Panc1 (cell line): ENCODE data around the gene GSC2. TPM values are rescaled to one million over a fixed set of nuclear protein-coding genes. Genes with fewer than 3 reads are reported as not detected.

ENCODE experiments used
- ATAC-seq: fragments of 200-7000 bp; cut with Tn5 transposase; 2 replicates; pipeline ENCODE4 v1.9.1; 2020; ENCODE audit warnings: mild to moderate bottlenecking, moderate library complexity
- BruUV-seq: library from RNA; stranded (reverse); fragments of 400-500 nt; replicated peaks from 2 replicates; lab custom pipeline; 2021; lab: Mats Ljungman, UMichigan
- CTCF ChIA-PET: fragments of 300-600 bp; sonication (Branson Sonifier 250); formaldehyde crosslinking; loops from one replicate; lab custom pipeline; 2022; ENCODE audit warnings: antibody characterized with exemption; lab: Charles Lee
- POLR2A ChIA-PET: fragments of 300-600 bp; sonication (Branson Sonifier 250); formaldehyde crosslinking; loops from one replicate; lab custom pipeline; 2022; ENCODE audit warnings: antibody characterized with exemption; lab: Charles Lee
- DNase-seq: peaks from one replicate; pipeline ENCODE4 v3.0.0-alpha.2; 2010; ENCODE audit warnings: low read depth, low spot score
- H3K27ac ChIP-seq: 2 replicates; pipeline ENCODE4 v1.5.1; 2011; ENCODE audit warnings: mild to moderate bottlenecking, low read length, inconsistent platforms
- H3K27me3 ChIP-seq: fragments of 200-500 bp; sonication (Bioruptor generic); 2 replicates; pipeline ENCODE4 v1.6.0; 2014; ENCODE audit warnings: low read length, inconsistent platforms; ENCODE audit not compliant: control insufficient read depth, insufficient read depth
- H3K36me3 ChIP-seq: fragments of 200-500 bp; sonication (Bioruptor generic); 2 replicates; pipeline ENCODE4 v1.5.1; 2014; ENCODE audit warnings: inconsistent platforms, mild to moderate bottlenecking, low read length, moderate library complexity; ENCODE audit not compliant: control insufficient read depth, insufficient read depth
- H3K4me1 ChIP-seq: 2 replicates; pipeline ENCODE4 v1.5.1; 2011; ENCODE audit warnings: inconsistent platforms, mild to moderate bottlenecking, low read length, moderate library complexity; ENCODE audit not compliant: control insufficient read depth, insufficient read depth
- H3K4me3 ChIP-seq, 2 experiments: 2 replicates each; pipeline ENCODE4 v1.5.1; 2011 to 2012; ENCODE audit warnings: low read depth in 2 of 2, low read length in 2 of 2, mild to moderate bottlenecking in 2 of 2, inconsistent platforms in 1 of 2, moderate library complexity in 1 of 2
- H3K9me3 ChIP-seq: fragments of 200-500 bp; sonication (Bioruptor generic); 2 replicates; pipeline ENCODE4 v1.5.1; 2014; ENCODE audit warnings: low read depth, mild to moderate bottlenecking, inconsistent platforms, low read length, moderate library complexity; ENCODE audit not compliant: control insufficient read depth, insufficient read depth
- POLR2AphosphoS5 ChIP-seq: IDR thresholded peaks from 2 replicates; pipeline ENCODE4 v1.6.1; 2012; ENCODE audit warnings: mild to moderate bottlenecking, low read depth, low read length, moderate library complexity
- SIN3A ChIP-seq: IDR thresholded peaks from 2 replicates; pipeline ENCODE4 v1.6.1; 2012; ENCODE audit warnings: low read depth, mild to moderate bottlenecking, low read length, moderate library complexity, borderline replicate concordance; ENCODE audit not compliant: insufficient read depth
- TCF7L2 ChIP-seq: IDR thresholded peaks from 2 replicates; pipeline ENCODE4 v1.6.1; 2011; ENCODE audit warnings: mild to moderate bottlenecking, low read depth, low read length, inconsistent platforms
- in situ Hi-C: cut with HindIII; loops from 2 replicates; pipeline ENCODE4 v1.10.0; 2016; ENCODE audit warnings: low sequenced_read_pairs, low pct_unique_long_range_greater_than_20kb
- intact Hi-C: fragments of 100-400 bp; cut with micrococcal nuclease; formaldehyde crosslinking; loops from one replicate; pipeline ENCODE4 v1.10.0; 2022; ENCODE audit not compliant: unreplicated experiment
- total RNA-seq: library from RNA; stranded (reverse); gene quantifications from one replicate; pipeline ENCODE4 v1.2.1, GENCODE V29; 2021; ENCODE audit not compliant: unreplicated experiment
- TF ChIP-seq, protein P1 (sequence below), 2 experiments: IDR thresholded peaks; 2 replicates each; pipeline ENCODE4 v1.6.1; 2011 to 2012; ENCODE audit warnings: low read depth in 2 of 2, control low read depth in 1 of 2, low read length in 1 of 2, mild to moderate bottlenecking in 1 of 2, moderate library complexity in 1 of 2; ENCODE audit not compliant: insufficient read depth in 1 of 2
- TF ChIP-seq, protein P2 (sequence below): fragments of 450-650 bp; IDR thresholded peaks from 2 replicates; pipeline ENCODE4 v1.5.1; 2017; ENCODE audit warnings: mild to moderate bottlenecking

GSC2 gene
- total RNA-seq, 1 experiment from 2014 or later, result 0.23 TPM

DNA sequence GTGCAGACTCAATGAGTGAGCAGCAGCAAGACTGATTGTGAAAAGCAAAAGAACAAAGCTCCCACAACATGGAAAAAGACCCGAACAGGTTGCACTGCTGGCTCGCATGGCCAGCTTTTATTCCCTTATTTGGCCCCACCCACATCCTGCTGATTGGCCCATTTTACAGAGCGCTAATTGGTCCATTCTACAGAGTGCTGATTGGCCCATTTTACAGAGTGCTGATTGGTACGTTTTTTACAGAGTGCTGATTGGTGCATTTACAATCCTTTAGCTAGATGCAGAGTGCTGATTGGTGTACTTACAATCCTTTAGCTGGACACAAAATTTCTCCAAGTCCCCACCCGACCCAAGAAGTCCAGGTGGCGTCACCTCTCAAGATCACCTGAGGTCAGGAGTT lies 43.8 kb upstream of the GSC2 start:
- H3K9me3 ChIP-seq, result no peaks in the 10 kb centered on the region
- ChIA-PET POLR2A (no interaction called here), CTCF (no interaction called here)
- ATAC-seq (no peak), DNase-seq (no peak)
- H3K27me3 ChIP-seq, result no peaks in the 10 kb centered on the region
- TF ChIP-seq, protein P1, sequence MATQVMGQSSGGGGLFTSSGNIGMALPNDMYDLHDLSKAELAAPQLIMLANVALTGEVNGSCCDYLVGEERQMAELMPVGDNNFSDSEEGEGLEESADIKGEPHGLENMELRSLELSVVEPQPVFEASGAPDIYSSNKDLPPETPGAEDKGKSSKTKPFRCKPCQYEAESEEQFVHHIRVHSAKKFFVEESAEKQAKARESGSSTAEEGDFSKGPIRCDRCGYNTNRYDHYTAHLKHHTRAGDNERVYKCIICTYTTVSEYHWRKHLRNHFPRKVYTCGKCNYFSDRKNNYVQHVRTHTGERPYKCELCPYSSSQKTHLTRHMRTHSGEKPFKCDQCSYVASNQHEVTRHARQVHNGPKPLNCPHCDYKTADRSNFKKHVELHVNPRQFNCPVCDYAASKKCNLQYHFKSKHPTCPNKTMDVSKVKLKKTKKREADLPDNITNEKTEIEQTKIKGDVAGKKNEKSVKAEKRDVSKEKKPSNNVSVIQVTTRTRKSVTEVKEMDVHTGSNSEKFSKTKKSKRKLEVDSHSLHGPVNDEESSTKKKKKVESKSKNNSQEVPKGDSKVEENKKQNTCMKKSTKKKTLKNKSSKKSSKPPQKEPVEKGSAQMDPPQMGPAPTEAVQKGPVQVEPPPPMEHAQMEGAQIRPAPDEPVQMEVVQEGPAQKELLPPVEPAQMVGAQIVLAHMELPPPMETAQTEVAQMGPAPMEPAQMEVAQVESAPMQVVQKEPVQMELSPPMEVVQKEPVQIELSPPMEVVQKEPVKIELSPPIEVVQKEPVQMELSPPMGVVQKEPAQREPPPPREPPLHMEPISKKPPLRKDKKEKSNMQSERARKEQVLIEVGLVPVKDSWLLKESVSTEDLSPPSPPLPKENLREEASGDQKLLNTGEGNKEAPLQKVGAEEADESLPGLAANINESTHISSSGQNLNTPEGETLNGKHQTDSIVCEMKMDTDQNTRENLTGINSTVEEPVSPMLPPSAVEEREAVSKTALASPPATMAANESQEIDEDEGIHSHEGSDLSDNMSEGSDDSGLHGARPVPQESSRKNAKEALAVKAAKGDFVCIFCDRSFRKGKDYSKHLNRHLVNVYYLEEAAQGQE (IDR thresholded peaks at IDR 0.05; ENCODE audit: insufficient read depth in 1 of 2, low read depth in 2 of 2, low read length in 1 of 2), result no peak
- intact Hi-C loops (no loop called here), in situ Hi-C loops (no loop called here)
- no peaks in the 10 kb centered on the region for H3K36me3 ChIP-seq
- H3K4me1 ChIP-seq, result no peaks in the 10 kb centered on the region
- BruUV-seq, result no TSS peak
- H3K4me3 ChIP-seq, result no peak overlapping the region
- no peak overlapping the region for H3K27ac ChIP-seq

DNA sequence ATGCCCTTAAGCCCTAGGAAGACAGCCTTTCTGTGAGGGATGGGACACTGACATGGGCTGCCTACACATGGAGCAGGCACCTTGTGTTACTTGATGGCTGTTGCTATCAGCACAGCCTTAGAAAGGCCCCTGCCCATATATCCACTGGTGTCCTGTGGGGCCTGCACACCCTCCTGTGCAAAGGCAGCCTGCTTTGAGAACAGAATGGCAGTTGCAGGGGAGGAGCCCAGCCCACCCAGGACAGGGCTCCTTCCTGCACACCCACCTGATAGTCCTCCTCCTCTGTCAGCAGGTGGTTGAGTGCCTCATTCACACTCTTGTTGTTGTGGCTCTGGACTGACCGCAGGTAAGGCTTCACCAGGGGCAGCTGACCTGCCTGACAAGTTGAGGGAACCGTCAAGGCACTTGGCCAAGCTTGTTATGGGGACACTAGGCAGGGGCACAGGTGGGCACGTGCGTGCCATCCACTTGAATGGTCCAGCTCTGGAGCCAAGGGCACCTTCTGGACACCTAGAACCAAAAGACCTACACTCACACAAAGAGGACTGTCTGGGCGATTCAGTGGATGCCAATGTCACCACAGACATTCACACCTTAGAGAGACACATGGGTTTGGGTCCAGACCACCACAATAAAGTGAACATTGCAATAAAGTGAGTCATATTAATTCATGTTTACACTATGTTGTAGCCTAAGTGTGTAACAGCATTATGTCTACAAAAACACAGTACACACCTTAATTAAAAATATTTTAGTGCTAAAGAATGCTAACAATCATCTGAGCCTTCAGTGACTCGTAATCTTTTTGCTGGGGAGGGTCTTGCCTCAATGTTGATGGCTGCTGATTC lies 37.8 kb upstream of the GSC2 start:
- DNase-seq (no peak), ATAC-seq (no peak)
- POLR2A ChIA-PET, result no interaction called here
- TF ChIP-seq, protein P1 (IDR thresholded peaks at IDR 0.05; ENCODE audit: insufficient read depth in 1 of 2, low read depth in 2 of 2, low read length in 1 of 2), result no peak
- TF ChIP-seq TCF7L2 (no peak), SIN3A (no peak), POLR2AphosphoS5 (no peak)
- TF ChIP-seq, protein P2, sequence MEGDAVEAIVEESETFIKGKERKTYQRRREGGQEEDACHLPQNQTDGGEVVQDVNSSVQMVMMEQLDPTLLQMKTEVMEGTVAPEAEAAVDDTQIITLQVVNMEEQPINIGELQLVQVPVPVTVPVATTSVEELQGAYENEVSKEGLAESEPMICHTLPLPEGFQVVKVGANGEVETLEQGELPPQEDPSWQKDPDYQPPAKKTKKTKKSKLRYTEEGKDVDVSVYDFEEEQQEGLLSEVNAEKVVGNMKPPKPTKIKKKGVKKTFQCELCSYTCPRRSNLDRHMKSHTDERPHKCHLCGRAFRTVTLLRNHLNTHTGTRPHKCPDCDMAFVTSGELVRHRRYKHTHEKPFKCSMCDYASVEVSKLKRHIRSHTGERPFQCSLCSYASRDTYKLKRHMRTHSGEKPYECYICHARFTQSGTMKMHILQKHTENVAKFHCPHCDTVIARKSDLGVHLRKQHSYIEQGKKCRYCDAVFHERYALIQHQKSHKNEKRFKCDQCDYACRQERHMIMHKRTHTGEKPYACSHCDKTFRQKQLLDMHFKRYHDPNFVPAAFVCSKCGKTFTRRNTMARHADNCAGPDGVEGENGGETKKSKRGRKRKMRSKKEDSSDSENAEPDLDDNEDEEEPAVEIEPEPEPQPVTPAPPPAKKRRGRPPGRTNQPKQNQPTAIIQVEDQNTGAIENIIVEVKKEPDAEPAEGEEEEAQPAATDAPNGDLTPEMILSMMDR, result no peak
- no TSS peak for BruUV-seq
- no peak overlapping the region for H3K4me3 ChIP-seq
- CTCF ChIA-PET, result no interaction called here
- H3K4me1 ChIP-seq, result no peaks in the 10 kb centered on the region
- intact Hi-C loops (no loop called here), in situ Hi-C loops (no loop called here)
- no peaks in the 10 kb centered on the region for H3K36me3 ChIP-seq
- no peaks in the 10 kb centered on the region for H3K9me3 ChIP-seq
- H3K27ac ChIP-seq, result no peak overlapping the region
- H3K27me3 ChIP-seq, result no peaks in the 10 kb centered on the region
